ENCODE results near the gene NELL1.

NELL1 gene

DNA sequence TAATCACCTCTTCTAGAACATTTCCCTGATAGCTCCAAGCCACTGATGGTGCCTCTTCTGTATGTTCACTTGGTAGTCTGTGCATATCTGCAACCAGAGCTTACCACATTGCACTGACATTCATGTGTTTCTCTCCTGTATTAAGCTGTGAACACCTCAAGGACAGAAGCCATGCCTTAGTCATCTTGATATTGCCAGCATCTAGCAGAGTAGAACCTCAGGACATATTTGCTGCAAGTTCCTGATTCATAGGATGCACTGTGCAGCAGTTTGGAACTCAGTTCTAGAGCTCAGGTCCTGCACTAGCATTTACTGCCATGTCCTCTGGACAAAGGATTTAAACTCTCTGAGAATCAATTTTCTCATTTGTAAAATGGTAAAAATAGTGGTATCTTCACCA lies 801.1 kb downstream of the NELL1 start:
- no peak for DNase-seq (ENCODE audit: extremely low read depth in 1 of 2, low read depth in 1 of 2)

DNA sequence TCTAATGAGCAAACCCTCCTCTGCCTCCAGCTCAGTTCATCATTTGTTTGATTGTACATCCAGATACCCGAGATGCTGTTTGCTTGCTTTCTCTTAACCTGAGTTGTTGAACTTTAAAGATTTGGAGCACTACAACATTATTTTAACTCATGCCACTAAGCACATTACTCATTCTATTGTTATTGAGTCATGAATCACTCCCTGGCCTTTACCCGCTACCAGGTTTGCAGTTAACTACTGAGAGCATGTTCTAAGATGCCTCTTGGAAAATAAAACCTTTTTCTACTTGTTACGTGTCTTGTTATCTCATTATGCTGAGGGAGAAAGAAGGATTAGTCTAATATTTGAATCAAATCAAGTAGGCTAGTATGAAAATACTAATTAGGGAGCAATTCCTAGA lies 802.9 kb downstream of the NELL1 start:
- no peak for DNase-seq (ENCODE audit: extremely low read depth in 1 of 2, low read depth in 1 of 2)

DNA sequence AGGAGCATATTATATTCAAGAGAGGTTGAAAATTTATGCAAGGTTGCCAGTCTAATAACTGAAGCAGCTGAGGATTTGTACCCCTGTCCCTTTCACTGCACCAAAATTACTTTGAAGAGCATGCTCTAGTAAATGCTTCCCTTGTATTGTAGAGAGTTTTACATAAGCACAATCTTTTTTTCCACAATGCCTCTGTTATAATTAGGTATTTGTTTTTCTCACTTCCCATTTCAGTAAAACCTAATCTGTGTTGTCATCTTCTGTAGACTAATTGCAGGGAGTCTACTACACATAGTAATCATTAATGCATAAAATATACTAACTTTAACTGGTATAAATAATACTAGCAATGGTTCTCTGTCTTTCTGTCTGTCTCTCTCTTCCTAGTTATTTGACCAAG lies 805.1 kb downstream of the NELL1 start:
- no peak for DNase-seq (ENCODE audit: extremely low read depth in 1 of 2, low read depth in 1 of 2)

GRCh38 chr11:21475276-21475675 lies 805.9 kb downstream of the NELL1 start:
- no peak for DNase-seq (ENCODE audit: extremely low read depth in 1 of 2, low read depth in 1 of 2)

DNA sequence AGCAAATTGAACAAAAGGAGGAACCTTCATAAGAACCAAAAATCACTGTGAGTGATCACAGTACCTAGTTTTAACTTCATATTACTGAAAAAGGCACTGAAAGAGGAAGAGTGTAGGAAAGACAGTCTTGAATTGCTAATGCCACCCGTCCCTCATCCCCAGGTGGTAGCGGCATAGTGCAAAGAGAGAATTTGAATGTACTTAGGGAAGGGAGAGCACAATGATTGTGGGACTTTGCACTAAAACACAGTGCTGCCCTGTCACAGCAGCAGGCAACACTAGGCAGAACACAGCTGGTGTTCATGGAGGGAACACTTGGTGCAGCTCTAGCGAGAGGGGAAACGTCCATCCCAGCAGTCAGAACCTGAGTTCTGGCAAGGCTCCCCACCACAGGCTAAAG lies 807.2 kb downstream of the NELL1 start:
- DNase-seq (ENCODE audit: extremely low read depth in 1 of 2, low read depth in 1 of 2), result no peak

DNA sequence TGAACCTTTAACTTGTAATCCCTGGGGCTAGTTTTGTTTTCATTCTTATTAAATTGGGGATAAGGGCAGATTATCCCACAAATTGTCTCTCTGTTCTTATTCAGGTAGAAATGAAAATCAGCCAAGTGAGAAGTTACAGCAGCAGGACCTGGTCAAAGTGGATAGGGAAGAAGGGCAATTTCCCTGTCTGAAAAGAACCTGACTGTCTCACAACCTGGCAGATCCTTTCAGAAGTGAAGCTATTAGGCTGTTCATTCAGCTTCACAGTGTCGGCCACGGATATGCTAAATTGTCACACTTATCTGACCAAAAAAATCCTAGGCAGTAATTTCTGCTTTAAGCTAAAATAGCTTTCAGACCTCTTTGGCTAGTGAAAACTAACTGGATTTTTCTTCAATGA lies 810.9 kb downstream of the NELL1 start:
- DNase-seq (ENCODE audit: extremely low read depth in 1 of 2, low read depth in 1 of 2), result no peak

DNA sequence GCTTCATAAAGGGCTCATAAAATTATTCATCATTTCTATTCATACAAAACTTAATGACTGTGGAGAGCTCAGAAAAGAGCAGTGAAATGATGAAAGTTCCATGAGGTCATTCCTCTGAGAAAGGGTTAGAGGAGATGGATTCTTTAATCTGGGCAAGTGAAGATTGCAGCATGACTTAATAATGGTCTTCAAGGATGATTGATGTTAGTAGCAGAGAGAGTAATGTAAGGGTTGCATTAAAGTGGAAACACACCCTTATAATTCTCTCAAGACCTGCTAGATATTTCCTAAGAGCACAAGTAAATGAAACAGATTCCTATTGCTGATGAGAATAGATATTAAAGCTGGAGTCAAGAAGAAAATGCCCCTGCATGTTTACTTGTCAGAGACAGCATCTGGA lies 811.9 kb downstream of the NELL1 start:
- DNase-seq (ENCODE audit: extremely low read depth in 1 of 2, low read depth in 1 of 2), result no peak

DNA sequence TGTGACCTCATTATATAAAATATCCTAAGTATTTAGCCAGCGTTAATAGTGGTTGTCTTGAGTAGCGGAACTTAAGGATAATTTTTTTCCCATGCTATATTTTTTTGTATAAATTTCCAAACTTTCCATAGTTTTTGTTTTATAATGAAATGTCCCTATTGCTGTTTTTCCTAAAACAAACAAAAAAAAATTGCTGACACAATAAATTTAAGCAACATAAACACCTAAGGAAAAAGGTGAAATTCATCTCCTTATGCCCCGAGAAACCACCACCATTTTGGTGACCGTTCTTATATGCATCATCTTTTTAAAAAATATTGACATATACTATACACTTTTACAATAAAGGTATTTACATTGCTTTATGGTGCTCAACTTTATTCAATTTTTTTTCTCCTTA lies 814.7 kb downstream of the NELL1 start:
- DNase-seq (ENCODE audit: extremely low read depth in 1 of 2, low read depth in 1 of 2), result no peak

GRCh38 chr11:21485006-21485405 lies 815.6 kb downstream of the NELL1 start:
- no peak for DNase-seq (ENCODE audit: extremely low read depth in 1 of 2, low read depth in 1 of 2)

DNA sequence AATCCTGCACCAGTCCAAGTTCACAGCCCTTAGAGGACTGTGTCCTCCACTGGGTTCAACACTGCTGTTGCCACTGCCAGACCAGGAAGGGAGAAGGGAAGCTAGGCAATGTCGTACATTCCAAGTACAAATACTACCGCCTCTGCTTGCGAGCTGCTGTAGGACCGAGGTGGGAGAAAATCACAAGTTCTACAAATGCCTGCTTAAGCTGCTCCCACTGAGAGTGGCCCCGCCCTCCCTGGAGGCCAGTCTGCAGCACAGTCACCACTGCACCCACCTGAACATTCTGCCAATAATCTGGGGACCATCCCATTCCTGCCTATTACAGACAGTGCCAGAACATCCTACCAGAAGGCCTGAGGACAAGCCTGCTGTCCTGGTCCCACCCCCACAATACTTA lies 816.0 kb downstream of the NELL1 start:
- DNase-seq (ENCODE audit: extremely low read depth in 1 of 2, low read depth in 1 of 2), result no peak

- no peak for DNase-seq (ENCODE audit: extremely low read depth in 1 of 2, low read depth in 1 of 2)
Measured at GRCh38 chr11:21489416-21490115, 820.2 kb downstream of the NELL1 start.

DNA sequence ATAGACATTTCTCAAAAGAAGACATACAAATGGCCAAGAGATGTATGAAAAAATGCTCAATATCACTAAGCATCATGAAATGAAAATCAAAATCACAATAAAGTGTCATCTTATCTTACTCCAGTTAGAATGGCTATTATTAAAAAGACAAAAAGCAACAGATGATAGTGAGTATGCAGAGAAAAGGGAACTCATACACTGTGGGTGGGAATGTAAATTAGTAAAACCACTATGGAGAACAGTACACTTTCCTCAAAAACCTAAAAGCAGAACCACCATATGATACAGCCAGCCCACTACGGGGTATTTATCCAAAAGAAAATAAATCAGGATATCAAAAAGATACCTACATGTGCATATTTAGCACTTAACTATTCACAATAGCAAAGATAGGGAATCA lies 823.5 kb downstream of the NELL1 start:
- DNase-seq (ENCODE audit: extremely low read depth in 1 of 2, low read depth in 1 of 2), result no peak

- DNase-seq (ENCODE audit: extremely low read depth in 1 of 2, low read depth in 1 of 2), result no peak
Measured at GRCh38 chr11:21494946-21495345, 825.6 kb downstream of the NELL1 start.

- DNase-seq (ENCODE audit: extremely low read depth in 1 of 2, low read depth in 1 of 2), result no peak
Measured at GRCh38 chr11:21495879-21496278, 826.5 kb downstream of the NELL1 start.

DNA sequence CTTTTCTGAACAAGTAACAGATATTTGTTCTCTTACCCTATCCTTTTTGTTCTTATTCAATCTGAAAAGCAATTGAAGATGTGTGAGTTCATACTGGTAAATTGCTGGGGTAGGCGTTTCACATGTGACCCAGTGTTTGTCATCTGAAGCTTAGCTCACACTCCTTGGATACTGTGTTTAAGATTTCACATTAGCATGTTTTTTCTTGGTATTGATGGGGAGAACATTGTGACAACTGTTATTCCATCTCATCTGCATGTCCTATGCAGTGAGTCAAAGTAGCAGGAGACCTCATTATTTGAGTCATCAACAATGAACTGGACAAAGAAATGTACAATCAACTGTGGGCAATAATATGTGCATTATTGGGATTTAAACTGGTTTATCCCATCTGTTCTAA lies 831.9 kb downstream of the NELL1 start:
- DNase-seq (ENCODE audit: extremely low read depth in 1 of 2, low read depth in 1 of 2), result no peak

- DNase-seq (ENCODE audit: extremely low read depth in 1 of 2, low read depth in 1 of 2), result no peak
Measured at GRCh38 chr11:21505070-21505469, 835.7 kb downstream of the NELL1 start.

GRCh38 chr11:21511835-21512440 lies 842.6 kb downstream of the NELL1 start:
- DNase-seq (ENCODE audit: extremely low read depth in 1 of 2, low read depth in 1 of 2), result peak in 1 of 2 donors; percentile 8

DNA sequence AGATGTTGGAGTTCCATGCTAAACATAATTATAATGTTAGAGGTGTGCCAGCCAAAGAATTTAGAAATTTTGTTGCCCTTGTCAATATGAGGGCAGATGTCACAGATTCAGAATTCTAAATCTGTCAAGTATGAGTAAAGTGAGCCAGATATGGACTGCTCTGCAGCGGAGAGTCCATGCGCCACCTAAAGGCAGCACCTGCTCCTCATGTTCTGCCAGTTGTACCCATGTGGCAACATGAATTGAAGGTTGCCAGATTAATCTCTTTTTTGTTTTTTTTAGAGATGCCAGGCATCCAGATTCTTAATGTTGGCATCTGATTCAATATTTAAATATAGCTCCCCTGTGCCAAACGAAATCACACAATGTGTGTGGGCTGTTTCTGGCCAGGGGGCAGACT lies 844.9 kb downstream of the NELL1 start:
- DNase-seq (ENCODE audit: extremely low read depth in 1 of 2, low read depth in 1 of 2), result no peak

GRCh38 chr11:21520244-21520643 lies 850.9 kb downstream of the NELL1 start:
- DNase-seq (ENCODE audit: extremely low read depth in 1 of 2, low read depth in 1 of 2), result no peak

DNA sequence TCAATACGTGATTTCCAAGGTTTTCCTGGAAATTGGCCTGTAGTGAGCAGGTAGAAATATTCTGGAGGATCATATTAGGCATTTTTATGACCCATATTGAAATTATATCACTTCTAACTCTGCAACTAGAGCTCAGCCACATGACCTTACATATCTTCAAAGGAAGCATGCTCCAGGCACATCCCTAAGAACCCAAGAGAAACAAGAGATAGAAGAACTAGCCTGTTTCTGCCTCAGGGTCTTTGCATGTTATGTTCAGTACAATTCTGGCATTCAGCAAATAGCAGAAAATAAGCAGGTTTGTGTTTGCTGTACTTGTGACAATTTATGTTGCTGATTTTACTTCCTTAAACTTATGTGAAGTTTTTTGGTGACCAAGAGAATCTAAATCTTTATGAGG lies 859.8 kb downstream of the NELL1 start:
- DNase-seq (ENCODE audit: extremely low read depth in 1 of 2, low read depth in 1 of 2), result no peak

DNA sequence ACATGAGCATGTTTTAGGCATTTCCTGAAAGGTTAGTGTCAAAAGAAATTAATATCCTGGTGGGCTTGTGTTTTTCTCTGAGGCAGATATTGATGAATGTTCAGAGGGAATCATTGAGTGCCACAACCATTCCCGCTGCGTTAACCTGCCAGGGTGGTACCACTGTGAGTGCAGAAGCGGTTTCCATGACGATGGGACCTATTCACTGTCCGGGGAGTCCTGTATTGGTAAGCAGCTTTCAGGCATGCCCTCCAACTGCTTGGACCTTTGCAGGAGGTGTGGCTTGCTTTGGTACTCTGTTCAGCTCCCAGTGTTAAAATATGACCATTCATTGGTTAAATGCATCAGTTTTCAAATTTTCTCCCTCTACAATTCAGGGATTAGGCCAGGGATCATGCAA lies 864.9 kb downstream of the NELL1 start:
- no peak for DNase-seq (ENCODE audit: extremely low read depth in 1 of 2, low read depth in 1 of 2)

DNA sequence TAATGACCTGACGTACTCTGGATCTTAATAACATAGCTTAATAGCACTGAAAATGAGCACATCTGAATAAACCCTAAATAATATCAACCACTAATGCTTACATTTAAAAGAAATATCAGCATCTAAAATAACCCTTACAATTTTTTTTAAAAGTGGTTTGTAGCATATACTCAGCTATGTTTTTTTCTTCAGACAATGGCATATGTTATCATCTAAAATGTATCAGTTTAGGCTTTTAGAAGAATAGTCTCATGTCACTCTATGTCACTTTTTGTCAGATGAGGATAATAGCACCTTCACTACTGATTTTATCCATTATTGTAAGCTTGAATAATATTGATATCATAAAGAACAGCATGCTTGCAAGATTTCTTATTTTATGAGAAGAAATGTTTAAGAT lies 868.6 kb downstream of the NELL1 start:
- no peak for DNase-seq (ENCODE audit: extremely low read depth in 1 of 2, low read depth in 1 of 2)

- no peak for DNase-seq (ENCODE audit: extremely low read depth in 1 of 2, low read depth in 1 of 2)
Measured at GRCh38 chr11:21541187-21541751, 871.9 kb downstream of the NELL1 start.

Measured in stimulated activated CD8-positive, alpha-beta memory T cell treated with anti-CD3 and anti-CD28 coated beads, Interleukin-7, amount 100 ng/mL, for 48 hours (primary cell).